ENCODE results near the gene SLC16A5. TPM values are rescaled to one million over a fixed set of nuclear protein-coding genes. Genes with fewer than 3 reads are reported as not detected.

The SLC16A5 gene
- total RNA-seq, 1 experiment from 2014 or later: 17.1 TPM

GRCh38 chr17:75103601-75104554 lies 16.1 kb downstream of the SLC16A5 start:
- H3K23me2 ChIP-seq (ENCODE audit: insufficient read length, low read depth, low read length, poor library complexity, severe bottlenecking): peaks cover under 1% of the 10 kb centered on the region
- H3K4me2 ChIP-seq (ENCODE audit: insufficient read depth, insufficient read length, low read length): no peak overlapping the region
- Mint-ChIP-seq H3K36me3 (ENCODE audit: insufficient read depth in 1 of 3, low read depth in 3 of 3) (peaks cover 7 to 44% (median 27%) of the 10 kb centered on the region in 3 experiments; a peak in 6 of 7 replicates), H3K9me3 (no peaks in the 10 kb centered on the region), H3K27me3 (ENCODE audit: low read depth) (peaks cover 5% of the 10 kb centered on the region), H3K4me1 (peaks cover 17 to 20% of the 10 kb centered on the region in 2 experiments), H3K27ac (no peak overlapping the region; a peak in 2 of 7 replicates), H3K4me3 (0 out of 5 replicates have a peak overlapping the region, but pooled peaks of 1 of the 2 experiments have one; percentile 11)
- H2AK5ac ChIP-seq (ENCODE audit: insufficient read length, low read length): no peak overlapping the region
- no peak overlapping the region for H2BK15ac ChIP-seq (ENCODE audit: low read depth, low read length)
- H3K9me3 ChIP-seq (ENCODE audit: control insufficient read depth, low read depth, low read length): no peaks in the 10 kb centered on the region
- H3K27ac ChIP-seq (ENCODE audit: insufficient read length, low read depth, low read length): no peak overlapping the region
- H2BK12ac ChIP-seq (ENCODE audit: insufficient read length, low read depth, low read length): no peak overlapping the region
- H4K5ac ChIP-seq (ENCODE audit: insufficient read length, low read depth, low read length): no peak overlapping the region
- TF ChIP-seq, protein P1, sequence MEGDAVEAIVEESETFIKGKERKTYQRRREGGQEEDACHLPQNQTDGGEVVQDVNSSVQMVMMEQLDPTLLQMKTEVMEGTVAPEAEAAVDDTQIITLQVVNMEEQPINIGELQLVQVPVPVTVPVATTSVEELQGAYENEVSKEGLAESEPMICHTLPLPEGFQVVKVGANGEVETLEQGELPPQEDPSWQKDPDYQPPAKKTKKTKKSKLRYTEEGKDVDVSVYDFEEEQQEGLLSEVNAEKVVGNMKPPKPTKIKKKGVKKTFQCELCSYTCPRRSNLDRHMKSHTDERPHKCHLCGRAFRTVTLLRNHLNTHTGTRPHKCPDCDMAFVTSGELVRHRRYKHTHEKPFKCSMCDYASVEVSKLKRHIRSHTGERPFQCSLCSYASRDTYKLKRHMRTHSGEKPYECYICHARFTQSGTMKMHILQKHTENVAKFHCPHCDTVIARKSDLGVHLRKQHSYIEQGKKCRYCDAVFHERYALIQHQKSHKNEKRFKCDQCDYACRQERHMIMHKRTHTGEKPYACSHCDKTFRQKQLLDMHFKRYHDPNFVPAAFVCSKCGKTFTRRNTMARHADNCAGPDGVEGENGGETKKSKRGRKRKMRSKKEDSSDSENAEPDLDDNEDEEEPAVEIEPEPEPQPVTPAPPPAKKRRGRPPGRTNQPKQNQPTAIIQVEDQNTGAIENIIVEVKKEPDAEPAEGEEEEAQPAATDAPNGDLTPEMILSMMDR (conservative IDR thresholded peaks at IDR 0.05): no peak
- H3K79me2 ChIP-seq (ENCODE audit: insufficient read depth, low read length): no peaks in the 10 kb centered on the region
- no peaks in the 10 kb centered on the region for H3K27me3 ChIP-seq (ENCODE audit: insufficient read depth, low read length)
- no peak overlapping the region for H3K18ac ChIP-seq (ENCODE audit: insufficient read length, low read depth, low read length)
- H4K20me1 ChIP-seq (ENCODE audit: control insufficient read depth, insufficient read depth, insufficient read length): no peaks in the 10 kb centered on the region
- H3K4me1 ChIP-seq (ENCODE audit: insufficient read depth, low read length): peaks cover 3% of the 10 kb centered on the region; the same call in 1 of the 2 replicates
- H3K14ac ChIP-seq (ENCODE audit: insufficient read depth, low read length): no peak overlapping the region; the same call in 1 of the 2 replicates
- no peak overlapping the region for H2BK5ac ChIP-seq (ENCODE audit: insufficient read length, low read length)
- H3K56ac ChIP-seq (ENCODE audit: insufficient read length, low read depth, low read length): no peak overlapping the region
- no peak overlapping the region for H3K9ac ChIP-seq (ENCODE audit: extremely low read depth, insufficient read length, low read length)
- no peaks in the 10 kb centered on the region for H3K79me1 ChIP-seq (ENCODE audit: insufficient read depth, low read depth, low read length, poor library complexity, severe bottlenecking)
- H2AFZ ChIP-seq (ENCODE audit: low read length): no peak overlapping the region
- no peak overlapping the region for H3K23ac ChIP-seq (ENCODE audit: insufficient read length, low read depth, low read length)
- no peak overlapping the region for H3T11ph ChIP-seq (ENCODE audit: low read length)
- no peak overlapping the region for H4K91ac ChIP-seq (ENCODE audit: insufficient read length, low read depth, low read length)
- DNase-seq: no peak
- H4K8ac ChIP-seq (replicated peaks; ENCODE audit: insufficient read length, low read depth, low read length): no peak overlapping the region
- H2BK20ac ChIP-seq (ENCODE audit: low read depth, low read length, poor library complexity, severe bottlenecking): no peak overlapping the region
- no CpG with 5 or more reads among the region's 14 CpGs for WGBS (ENCODE audit: extremely low coverage, insufficient read length, low lambda C conversion rate)
- H2BK120ac ChIP-seq (ENCODE audit: low read depth, low read length, poor library complexity, severe bottlenecking): no peak overlapping the region
- no peak overlapping the region for H3K4ac ChIP-seq (ENCODE audit: low read depth, low read length)
